Endothelial cell of umbilical vein (primary cell): ENCODE measurements around the gene MCF2L. TPM values are rescaled to one million over a fixed set of nuclear protein-coding genes. Genes with fewer than 3 reads are reported as not detected.

ENCODE experiments used
- BruUV-seq: library from RNA; stranded (reverse); fragments of 400-500 nt; replicated peaks from 2 replicates; lab custom pipeline; 2021; lab: Mats Ljungman, UMichigan
- CTCF ChIA-PET: fragments of 300-600, 350-600 bp; sonication (Branson Sonifier 250); formaldehyde crosslinking; loops from one replicate; lab custom pipeline; 2021; ENCODE audit warnings: antibody characterized with exemption, inconsistent platforms; lab: Charles Lee
- POLR2A ChIA-PET: fragments of 300-600, 350-600 bp; sonication (Branson Sonifier 250); formaldehyde crosslinking; loops from one replicate; lab custom pipeline; 2021; ENCODE audit warnings: antibody characterized with exemption, inconsistent platforms; lab: Charles Lee
- DNase-seq: peaks from one replicate; pipeline ENCODE4 v3.0.0-alpha.2; 2011; ENCODE audit warnings: low read depth, low spot score
- FAIRE-seq: peaks from 2 replicates; lab custom pipeline; 2011; peaks lifted over from hg19 to GRCh38; lab: Jason Lieb, UNC
- H2AFZ ChIP-seq: 2 replicates; pipeline ENCODE4 v1.6.0; 2012; ENCODE audit warnings: low read depth, low read length, control low read depth, inconsistent platforms
- H3K27ac ChIP-seq: 2 replicates; pipeline ENCODE4 v1.5.1; 2011; ENCODE audit warnings: low read depth, mild to moderate bottlenecking, control low read depth, low read length, moderate library complexity; ENCODE audit not compliant: insufficient read depth
- H3K27me3 ChIP-seq, 2 experiments: 2 replicates each; pipeline versions ENCODE4 v1.6.0 to v1.6.1; 2011; ENCODE audit warnings: low read length in 2 of 2, mixed read lengths in 1 of 2; ENCODE audit not compliant: control insufficient read depth in 2 of 2, insufficient read depth in 2 of 2
- H3K36me3 ChIP-seq, 2 experiments: 2 replicates in 1 of 2; 3 replicates in 1 of 2; pipeline ENCODE4 v1.5.1; 2011; ENCODE audit warnings: low read length in 2 of 2, mild to moderate bottlenecking in 1 of 2, moderate library complexity in 1 of 2; ENCODE audit not compliant: control insufficient read depth in 2 of 2, insufficient read depth in 2 of 2; ENCODE audit errors: extremely low read depth in 1 of 2
- H3K4me1 ChIP-seq: 3 replicates; pipeline ENCODE4 v1.5.1; 2011; ENCODE audit warnings: mild to moderate bottlenecking, low read length; ENCODE audit not compliant: control insufficient read depth, insufficient read depth; ENCODE audit errors: extremely low read depth
- H3K4me2 ChIP-seq: 2 replicates; pipeline ENCODE4 v1.6.1; 2011; ENCODE audit warnings: low read length, control low read depth, mixed read lengths; ENCODE audit not compliant: insufficient read depth
- H3K4me3 ChIP-seq, 3 experiments: fragments of 200-600 bp in 1 of 3; sonication (generic), shearing (Covaris generic) in 1 of 3; replicated peaks in 1 of 3; 2 replicates each; pipeline ENCODE4 v1.5.1; 2011 to 2016; ENCODE audit warnings: control low read depth in 3 of 3, low read length in 3 of 3, mild to moderate bottlenecking in 2 of 3, inconsistent platforms in 1 of 3, low read depth in 1 of 3, moderate library complexity in 1 of 3; ENCODE audit not compliant: insufficient read depth in 1 of 3
- H3K79me2 ChIP-seq: 2 replicates; pipeline ENCODE4 v1.6.0; 2012; ENCODE audit warnings: low read length, inconsistent platforms; ENCODE audit not compliant: control insufficient read depth, insufficient read depth
- H3K9ac ChIP-seq: replicated peaks from 2 replicates; pipeline ENCODE3; 2011; ENCODE audit warnings: low read length, control low read depth; ENCODE audit not compliant: insufficient read depth; ENCODE audit errors: extremely low read depth
- H3K9me1 ChIP-seq: replicated peaks from 3 replicates; pipeline ENCODE4 v1.6.0; 2011; ENCODE audit warnings: mild to moderate bottlenecking, low read length; ENCODE audit not compliant: control insufficient read depth, insufficient read depth; ENCODE audit errors: extremely low read depth
- H3K9me3 ChIP-seq: replicated peaks from 2 replicates; pipeline ENCODE4 v1.5.1; 2012; ENCODE audit warnings: low read length, inconsistent platforms; ENCODE audit not compliant: control insufficient read depth, insufficient read depth
- H4K20me1 ChIP-seq: replicated peaks from 2 replicates; pipeline ENCODE3; 2011; ENCODE audit warnings: mild to moderate bottlenecking, low read length; ENCODE audit not compliant: control insufficient read depth, insufficient read depth; ENCODE audit errors: extremely low read depth
- CTCF ChIP-seq, 2 donors: IDR thresholded peaks; 1 replicate in 1 of 2; 2 replicates in 1 of 2; pipeline ENCODE4 v1.5.1; 2011; ENCODE audit warnings: low read length in 2 of 2, mild to moderate bottlenecking in 2 of 2, moderate library complexity in 2 of 2, control low read depth in 1 of 2, inconsistent platforms in 1 of 2, low read depth in 1 of 2; ENCODE audit not compliant: insufficient read depth in 1 of 2; ENCODE audit errors: extremely low read depth in 1 of 2
- FOS ChIP-seq: IDR thresholded peaks from 2 replicates; pipeline ENCODE4 v1.6.1; 2011; ENCODE audit warnings: mild to moderate bottlenecking, low read length, moderate library complexity, borderline replicate concordance; ENCODE audit not compliant: insufficient read depth
- GATA2 ChIP-seq: IDR thresholded peaks from 2 replicates; pipeline ENCODE4 v1.7.0; 2011; ENCODE audit warnings: low read depth, mild to moderate bottlenecking, moderate library complexity, mixed read lengths, low read length; ENCODE audit not compliant: insufficient read length, insufficient read depth
- MAX ChIP-seq: IDR thresholded peaks from 2 replicates; pipeline ENCODE4 v1.6.1; 2011; ENCODE audit not compliant: insufficient read depth, insufficient read length
- MYC ChIP-seq: IDR thresholded peaks from one replicate; pipeline ENCODE4 v1.6.1; 2011; ENCODE audit warnings: mild to moderate bottlenecking, low read depth, low read length
- POLR2AphosphoS5 ChIP-seq: IDR thresholded peaks from 2 replicates; pipeline ENCODE4 v1.6.1; 2012; ENCODE audit warnings: low read depth, mild to moderate bottlenecking, control low read depth, low read length, moderate library complexity; ENCODE audit not compliant: insufficient read depth
- dilution Hi-C: fragments of 300-500 bp; cut with MboI; formaldehyde crosslinking; loops from one replicate; pipeline ENCODE4 v1.15.0; 2019; ENCODE audit warnings: low sequenced_read_pairs; ENCODE audit not compliant: extremely low pct_ligation_motif_present
- intact Hi-C: fragments of 100-400 bp; cut with micrococcal nuclease; formaldehyde crosslinking; loops from one replicate; pipeline ENCODE4 v1.10.0; 2022
- polyA plus RNA-seq, 4 experiments: library from polyadenylated mRNA; depleted of rRNA in 3 of 4; stranded (reverse) in 3 of 4; unstranded in 1 of 4; fragments of >200 nt; gene quantifications; 2 replicates each; pipeline versions ENCODE4 v1.2.1 to v1.2.3, GENCODE V29; 2011 to 2012; ENCODE audit warnings: missing spikeins in 1 of 4
- total RNA-seq: library from RNA; stranded (reverse); gene quantifications from 2 replicates; pipeline ENCODE4 v1.2.3, GENCODE V29; 2021

MCF2L gene
- total and polyA plus RNA-seq, 2 donors (not counting 3 experiments of a cell fraction or from before 2014, with no cell fraction given) = 0.33 to 0.58 TPM

- no peak for TF ChIP-seq MAX
- TF ChIP-seq POLR2AphosphoS5 = no peak
- TF ChIP-seq CTCF (IDR thresholded peaks at IDR 0.05; ENCODE audit: extremely low read depth in 1 of 2, insufficient read depth in 1 of 2, low read depth in 1 of 2, low read length in 2 of 2) = no peak
- no peak for TF ChIP-seq MYC
- no peak for TF ChIP-seq FOS
- no peak for TF ChIP-seq GATA2
- no peaks in the 10 kb centered on the region for H3K9me3 ChIP-seq
- no peak overlapping the region for H3K4me3 ChIP-seq
- H3K9ac ChIP-seq = no peak overlapping the region
- dilution Hi-C loops = no loop called here
- no peak overlapping the region for H2AFZ ChIP-seq
- FAIRE-seq (no peak), DNase-seq (no peak)
- H3K27me3 ChIP-seq = peaks cover 4 to 5% of the 10 kb centered on the region in 2 experiments
- CTCF ChIA-PET = no interaction called here
- no TSS peak for BruUV-seq
- H3K27ac ChIP-seq = no peak overlapping the region
- H4K20me1 ChIP-seq = no peaks in the 10 kb centered on the region
- H3K4me1 ChIP-seq = no peaks in the 10 kb centered on the region
- H3K36me3 ChIP-seq = no peaks in the 10 kb centered on the region
- H3K79me2 ChIP-seq = no peaks in the 10 kb centered on the region
- POLR2A ChIA-PET = no interaction called here
- no peaks in the 10 kb centered on the region for H3K9me1 ChIP-seq
- H3K4me2 ChIP-seq = no peak overlapping the region
- intact Hi-C loops = no loop called here
Measured at GRCh38 chr13:113142876-113143275, 173.9 kb downstream of the MCF2L start.
